HepG2 (cell line): Measurements from ENCODE around the gene CRYBA2. TPM values are rescaled to one million over a fixed set of nuclear protein-coding genes. Genes with fewer than 3 reads are reported as not detected.

Source experiments
- BCL6 ChIP-seq: IDR thresholded peaks from 2 replicates; pipeline ENCODE4 v1.6.1; 2016; ENCODE audit warnings: missing genetic modification reagents, missing compliant biosample characterization
- ESRRA ChIP-seq: sonication (generic); formaldehyde crosslinking; IDR thresholded peaks from 2 replicates; pipeline ENCODE4 v1.5.1; 2020; ENCODE audit warnings: mild to moderate bottlenecking, low read depth, missing genetic modification reagents
- HBP1 ChIP-seq: IDR thresholded peaks from 2 replicates; pipeline ENCODE4 v1.6.1; 2016; ENCODE audit warnings: low read depth, control low read depth
- HNRNPL ChIP-seq: fragments of 200-400 bp; formaldehyde crosslinking; IDR thresholded peaks from 2 replicates; pipeline ENCODE4 v1.6.1; 2017; ENCODE audit warnings: mild to moderate bottlenecking, low read depth, low read length
- IRF9 ChIP-seq: sonication (generic); formaldehyde crosslinking; IDR thresholded peaks from 2 replicates; pipeline ENCODE4 v1.8.0; 2022; ENCODE audit warnings: missing genetic modification reagents, mild to moderate bottlenecking, borderline replicate concordance
- ISL2 ChIP-seq: sonication (generic); formaldehyde crosslinking; IDR thresholded peaks from 2 replicates; pipeline ENCODE4 v1.5.0; 2020; ENCODE audit warnings: missing genetic modification reagents
- JARID2 ChIP-seq: sonication (generic); formaldehyde crosslinking; IDR thresholded peaks from 2 replicates; pipeline ENCODE4 v1.8.1; 2023; ENCODE audit warnings: missing genetic modification reagents, inconsistent platforms; ENCODE audit not compliant: insufficient replicate concordance
- NKX3-1 ChIP-seq: sonication (generic); formaldehyde crosslinking; IDR thresholded peaks from 2 replicates; pipeline ENCODE4 v1.5.0; 2020; ENCODE audit warnings: missing genetic modification reagents
- SNRNP70 ChIP-seq: fragments of 200-400 bp; formaldehyde crosslinking; IDR thresholded peaks from 2 replicates; pipeline ENCODE4 v1.6.1; 2017; ENCODE audit warnings: mild to moderate bottlenecking, low read depth, low read length, moderate library complexity
- ZEB1 ChIP-seq: IDR thresholded peaks from 2 replicates; pipeline ENCODE4 v1.6.1; 2012; ENCODE audit warnings: mild to moderate bottlenecking, low read depth, inconsistent platforms; ENCODE audit not compliant: insufficient replicate concordance
- ZFP41 ChIP-seq: sonication (generic); formaldehyde crosslinking; IDR thresholded peaks from 2 replicates; pipeline ENCODE4 v1.4.0; 2020; ENCODE audit warnings: mild to moderate bottlenecking, missing genetic modification reagents, borderline replicate concordance
- ZNF446 ChIP-seq: sonication (generic); formaldehyde crosslinking; IDR thresholded peaks from 2 replicates; pipeline ENCODE4 v1.5.0; 2020; ENCODE audit warnings: mild to moderate bottlenecking, missing genetic modification reagents
- ZNF563 ChIP-seq: sonication (generic); formaldehyde crosslinking; IDR thresholded peaks from 2 replicates; pipeline ENCODE4 v1.8.0; 2022; ENCODE audit warnings: mild to moderate bottlenecking, moderate library complexity, missing genetic modification reagents
- ZNF83 ChIP-seq: sonication (generic); formaldehyde crosslinking; IDR thresholded peaks from 2 replicates; pipeline ENCODE4 v1.4.0; 2020; ENCODE audit warnings: missing genetic modification reagents, mild to moderate bottlenecking, borderline replicate concordance
- ZSCAN29 ChIP-seq: sonication (generic); formaldehyde crosslinking; conservative IDR thresholded peaks from 2 replicates; pipeline ENCODE4 v1.4.0; 2020; ENCODE audit warnings: mild to moderate bottlenecking, missing genetic modification reagents
- polyA plus RNA-seq, 8 experiments: library from polyadenylated mRNA; depleted of rRNA in 3 of 8; stranded (reverse) in 7 of 8; unstranded in 1 of 8; fragments of >200 nt; fragmentation: Illumina TruSeq in 4 of 8; extraction: Trizol in 4 of 8; gene quantifications; 2 replicates each; pipeline versions ENCODE4 v1.2.1 to v1.2.3, GENCODE V29; 2011 to 2016; ENCODE audit warnings: low read depth in 4 of 8, missing spikeins in 1 of 8, mixed read lengths in 1 of 8; ENCODE audit not compliant: insufficient read depth in 1 of 8
- total RNA-seq, 5 experiments: library from RNA; depleted of rRNA; stranded (reverse); fragments of >200 nt; fragmentation: Illumina TruSeq; extraction: Trizol; gene quantifications; 2 replicates each; pipeline ENCODE4 v1.2.3, GENCODE V29; 2016; ENCODE audit warnings: low read depth in 1 of 5
- TF ChIP-seq, protein P1 (sequence below): sonication (generic); formaldehyde crosslinking; IDR thresholded peaks from 2 replicates; pipeline ENCODE4 v1.8.0; 2022; ENCODE audit warnings: mild to moderate bottlenecking, missing genetic modification reagents, moderate library complexity

The CRYBA2 gene
- total and polyA plus RNA-seq, 2 of the 13 experiments (the other 11 are each of a cell fraction or from before 2014, with no cell fraction given), result not detected

DNA sequence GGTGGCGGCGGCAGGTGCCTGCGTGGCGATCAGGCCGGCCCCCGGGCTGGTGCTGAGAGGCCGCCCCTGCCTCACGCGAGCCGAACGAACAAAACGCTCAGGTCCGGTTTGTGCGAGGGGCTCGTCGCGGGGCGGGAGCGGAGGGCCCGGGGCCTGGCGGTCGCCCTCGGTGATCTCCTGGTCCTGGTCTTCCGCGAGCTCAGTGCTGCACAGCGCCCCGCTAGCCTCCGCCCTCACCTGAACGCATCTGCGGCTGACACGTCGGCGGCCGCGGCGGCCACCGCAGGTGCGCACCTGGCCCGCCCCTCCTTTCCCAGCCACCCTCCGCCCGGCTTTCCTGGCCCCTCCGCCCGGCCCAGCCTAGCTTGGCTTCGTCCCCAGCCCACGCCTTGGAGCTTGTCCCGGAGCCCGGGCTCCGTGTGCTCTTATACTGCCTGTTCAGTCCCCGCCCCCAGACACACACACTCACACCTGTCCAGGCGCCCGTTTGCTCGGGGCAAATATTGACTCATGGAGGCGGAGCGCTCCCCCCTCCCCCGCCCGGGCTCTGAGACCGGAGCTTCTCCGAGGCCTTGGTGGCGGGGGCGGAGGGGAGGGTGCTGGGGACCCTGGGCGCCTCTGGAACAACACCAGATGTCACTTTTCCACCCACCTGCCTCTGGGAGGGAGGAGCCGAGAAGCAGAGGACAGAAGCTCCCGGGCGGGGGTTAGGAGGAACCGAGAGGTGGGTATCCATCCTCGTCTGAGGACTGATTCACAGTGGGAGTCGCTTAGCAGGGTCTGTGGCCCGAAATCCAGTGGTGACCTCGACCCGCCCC, 8.6 kb upstream of the CRYBA2 start (continued):
- no peak for TF ChIP-seq NKX3-1 (CRISPR knock-in tag)
- peak; percentile 57 for TF ChIP-seq ZNF563 (CRISPR knock-in tag)
- TF ChIP-seq ISL2 (CRISPR knock-in tag), result peak; percentile 84
- peak; percentile 98 for TF ChIP-seq BCL6 (CRISPR knock-in tag)
- no peak for TF ChIP-seq JARID2 (CRISPR knock-in tag)
- TF ChIP-seq ESRRA, result peak; percentile 24; the same call in 1 of the 2 replicates
- no peak for TF ChIP-seq ZNF83 (CRISPR knock-in tag)
- peak; percentile 46; the same call in 1 of the 2 replicates for TF ChIP-seq ZNF446 (CRISPR knock-in tag)
- no peak for TF ChIP-seq HBP1 (CRISPR knock-in tag)
- TF ChIP-seq ZEB1, result peak; percentile 97
- no peak for TF ChIP-seq SNRNP70
- TF ChIP-seq, protein P1, sequence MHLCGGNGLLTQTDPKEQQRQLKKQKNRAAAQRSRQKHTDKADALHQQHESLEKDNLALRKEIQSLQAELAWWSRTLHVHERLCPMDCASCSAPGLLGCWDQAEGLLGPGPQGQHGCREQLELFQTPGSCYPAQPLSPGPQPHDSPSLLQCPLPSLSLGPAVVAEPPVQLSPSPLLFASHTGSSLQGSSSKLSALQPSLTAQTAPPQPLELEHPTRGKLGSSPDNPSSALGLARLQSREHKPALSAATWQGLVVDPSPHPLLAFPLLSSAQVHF, result no peak
- TF ChIP-seq ZFP41 (CRISPR knock-in tag), result no peak
- TF ChIP-seq ZSCAN29 (CRISPR knock-in tag), result 0 out of 2 replicates have a peak, but pooled peaks have one; percentile 35
- TF ChIP-seq IRF9 (CRISPR knock-in tag), result peak; percentile 77; the same call in 1 of the 2 replicates
- no peak for TF ChIP-seq HNRNPL
